B cell (primary cell): ENCODE measurements around the gene PARD3. TPM values are rescaled to one million over a fixed set of nuclear protein-coding genes. Genes with fewer than 3 reads are reported as not detected.
"Not testable (repeated sequence)": the region's sequence is repeated elsewhere in the genome, so short reads cannot be mapped to it uniquely, and the experiment has no call there.

Experiments
- ATAC-seq: fragments of 200-7000 bp; cut with Tn5 transposase; one replicate; pipeline ENCODE4 v1.10.0; 2021; ENCODE audit warnings: low read depth, mild to moderate bottlenecking, moderate number of reproducible peaks, moderate library complexity
- CTCF ChIA-PET: fragments of 350-600 bp; sonication (Branson Sonifier 250); formaldehyde crosslinking; loops from one replicate; lab custom pipeline; 2021; ENCODE audit warnings: antibody characterized with exemption, inconsistent platforms; lab: Charles Lee
- POLR2A ChIA-PET: fragments of 350-600 bp; sonication (Branson Sonifier 250); formaldehyde crosslinking; loops from one replicate; lab custom pipeline; 2021; ENCODE audit warnings: antibody characterized with exemption; lab: Charles Lee
- DNase-seq: peaks from one replicate; pipeline ENCODE4 v3.0.0; 2013
- H2AFZ ChIP-seq: 2 replicates; pipeline ENCODE4 v1.6.1; 2012; ENCODE audit warnings: mild to moderate bottlenecking, low read depth, low read length; ENCODE audit not compliant: insufficient read depth, poor library complexity, severe bottlenecking
- H3K27ac ChIP-seq, 2 donors: 1 replicate in 1 of 2; 2 replicates in 1 of 2; pipeline ENCODE4 v1.5.1; 2012 to 2013; ENCODE audit warnings: low read length in 2 of 2, mild to moderate bottlenecking in 2 of 2, moderate library complexity in 1 of 2
- H3K27me3 ChIP-seq, 4 experiments: fragments of 200-600 bp in 1 of 4; sonication (generic) in 1 of 4; replicated peaks in 1 of 4; 1 replicate in 2 of 4; 2 replicates in 2 of 4; pipeline versions ENCODE4 v1.6.1 to v1.7.0; 2013 to 2016; ENCODE audit warnings: low read length in 3 of 4, mild to moderate bottlenecking in 2 of 4, mixed read lengths in 1 of 4, moderate library complexity in 1 of 4; ENCODE audit not compliant: insufficient read depth in 4 of 4, control insufficient read depth in 3 of 4; ENCODE audit errors: control extremely low read depth in 1 of 4
- H3K36me3 ChIP-seq, 2 experiments: replicated peaks in 1 of 2; 1 replicate in 1 of 2; 2 replicates in 1 of 2; pipeline versions ENCODE4 v1.6.1 to v1.7.1; 2013; ENCODE audit warnings: low read length in 1 of 2; ENCODE audit not compliant: insufficient read depth in 2 of 2, control insufficient read depth in 1 of 2; ENCODE audit errors: control extremely low read depth in 1 of 2, extremely low read depth in 1 of 2
- H3K4me1 ChIP-seq, 2 donors: fragments of 200-600 bp in 1 of 2; sonication (generic) in 1 of 2; 1 replicate in 1 of 2; 2 replicates in 1 of 2; pipeline versions ENCODE4 v1.5.1 to v1.6.1; 2013 to 2017; ENCODE audit warnings: low read length in 2 of 2; ENCODE audit not compliant: control insufficient read depth in 2 of 2, insufficient read depth in 2 of 2
- H3K4me2 ChIP-seq: replicated peaks from 2 replicates; pipeline ENCODE3; 2012; ENCODE audit warnings: mild to moderate bottlenecking, low read depth, low read length; ENCODE audit not compliant: poor library complexity, severe bottlenecking
- H3K4me3 ChIP-seq, 5 experiments: fragments of 200-600 bp in 1 of 5; sonication (generic) in 1 of 5; 1 replicate in 3 of 5; 2 replicates in 2 of 5; pipeline versions ENCODE4 v1.5.1 to v1.7.0; 2011 to 2016; ENCODE audit warnings: low read length in 4 of 5, mild to moderate bottlenecking in 4 of 5, low read depth in 2 of 5, control low read depth in 1 of 5, moderate library complexity in 1 of 5; ENCODE audit not compliant: insufficient read depth in 1 of 5; ENCODE audit errors: control extremely low read depth in 1 of 5, extremely low read depth in 1 of 5
- H3K79me2 ChIP-seq: fragments of 200-600 bp; sonication (generic); one replicate; pipeline ENCODE4 v1.6.0; 2016; ENCODE audit warnings: low read length; ENCODE audit not compliant: control insufficient read depth, insufficient read depth
- H3K9ac ChIP-seq: fragments of 200-600 bp; sonication (generic); 2 replicates; pipeline ENCODE4 v1.6.1; 2017; ENCODE audit warnings: mild to moderate bottlenecking, low read length, moderate library complexity
- H3K9me3 ChIP-seq, 3 donors: one replicate each; pipeline versions ENCODE4 v1.6.1 to v1.7.1; 2013; ENCODE audit warnings: low read length in 2 of 3; ENCODE audit not compliant: control insufficient read depth in 2 of 3, insufficient read depth in 1 of 3; ENCODE audit errors: control extremely low read depth in 1 of 3
- H4K20me1 ChIP-seq: 2 replicates; pipeline ENCODE4 v1.6.0; 2012; ENCODE audit warnings: mild to moderate bottlenecking, low read length; ENCODE audit not compliant: insufficient read depth, control insufficient read depth, poor library complexity, severe bottlenecking
- H3K27ac Mint-ChIP-seq: one replicate; pipeline ENCODE4 v1.8.0; 2021; ENCODE audit warnings: mixed read lengths
- H3K27me3 Mint-ChIP-seq: one replicate; pipeline ENCODE4 v1.8.0; 2021; ENCODE audit warnings: mixed read lengths
- H3K4me1 Mint-ChIP-seq: one replicate; pipeline ENCODE4 v1.8.0; 2021; ENCODE audit warnings: mixed read lengths
- H3K4me3 Mint-ChIP-seq: one replicate; pipeline ENCODE4 v1.8.0; 2021; ENCODE audit warnings: mixed read lengths
- H3K9me3 Mint-ChIP-seq: one replicate; pipeline ENCODE4 v1.8.0; 2022; ENCODE audit warnings: mixed read lengths; ENCODE audit not compliant: insufficient read depth
- CTCF ChIP-seq: fragments of 200-600 bp; IDR thresholded peaks from one replicate; pipeline ENCODE4 v1.8.0; 2022; ENCODE audit warnings: antibody characterized with exemption, mild to moderate bottlenecking
- EZH2 ChIP-seq: IDR thresholded peaks from 2 replicates; pipeline ENCODE4 v1.6.1; 2012; ENCODE audit warnings: borderline replicate concordance, low read depth, mild to moderate bottlenecking, moderate library complexity, low read length; ENCODE audit not compliant: insufficient read depth, poor library complexity, severe bottlenecking
- WGBS: methylation state at CpG from one replicate; pipeline ENCODE4 v1.1.5; 2013; ENCODE audit warnings: missing lambda C conversion rate; ENCODE audit not compliant: insufficient coverage; 5-methylcytosine and 5-hydroxymethylcytosine counted together
- intact Hi-C: fragments of 100-400 bp; cut with micrococcal nuclease; formaldehyde crosslinking; loops from one replicate; pipeline ENCODE4 v1.10.0; 2022
- polyA plus RNA-seq: library from polyadenylated mRNA; depleted of rRNA; stranded (reverse); fragments of >200 nt; gene quantifications from 2 replicates; pipeline ENCODE4 v1.2.3, GENCODE V29; 2012
- total RNA-seq, 2 donors: library from RNA; stranded (reverse); fragments of 120-200 nt in 1 of 2; gene quantifications; 1 replicate in 1 of 2; 2 replicates in 1 of 2; pipeline versions ENCODE4 v1.2.3 to v1.2.4, GENCODE V29; 2013 to 2022

PARD3 gene
- total and polyA plus RNA-seq, 2 donors (not counting 1 experiment from before 2014, with no cell fraction given) = not detected

- no peak for ATAC-seq
- H3K9me3 ChIP-seq = no peaks in the 10 kb centered on the region
- Mint-ChIP-seq H3K4me1 (no peaks in the 10 kb centered on the region), H3K4me3 (no peak overlapping the region), H3K9me3 (peaks cover 2% of the 10 kb centered on the region), H3K27me3 (no peaks in the 10 kb centered on the region), H3K27ac (no peak overlapping the region)
- no peak overlapping the region for H2AFZ ChIP-seq
- POLR2A ChIA-PET = no interaction called here
- CTCF ChIA-PET = no interaction called here
- DNase-seq = no peak
- H3K9ac ChIP-seq = no peak overlapping the region
- no peak overlapping the region for H3K27ac ChIP-seq
- no peaks in the 10 kb centered on the region for H3K79me2 ChIP-seq
- H3K4me3 ChIP-seq = no peak overlapping the region
- intact Hi-C loops = no loop called here
- no peaks in the 10 kb centered on the region for H4K20me1 ChIP-seq
- TF ChIP-seq CTCF (no peak), EZH2 (no peak)
- H3K4me2 ChIP-seq = no peak overlapping the region
- H3K4me1 ChIP-seq = no peaks in the 10 kb centered on the region
- no peaks in the 10 kb centered on the region for H3K36me3 ChIP-seq
- 71% methylated on average over 1 of the region's 2 CpGs for WGBS
- H3K27me3 ChIP-seq = no peaks in the 10 kb centered on the region
Measured at GRCh38 chr10:34358729-34359434, 456.2 kb downstream of the PARD3 start.

GRCh38 chr10:34356463-34356862 is 458.6 kb downstream of the PARD3 start:
- Histone ChIP-seq H3K4me1 (no peaks in the 10 kb centered on the region), H3K9ac (no peak overlapping the region), H3K9me3 (no peaks in the 10 kb centered on the region), H3K27ac (no peak overlapping the region), H4K20me1 (no peaks in the 10 kb centered on the region), H3K4me3 (no peak overlapping the region), H2AFZ (no peak overlapping the region), H3K4me2 (no peak overlapping the region), H3K36me3 (no peaks in the 10 kb centered on the region), H3K79me2 (no peaks in the 10 kb centered on the region), H3K27me3 (no peaks in the 10 kb centered on the region)
- TF ChIP-seq CTCF (no peak), EZH2 (no peak)
- POLR2A ChIA-PET = no interaction called here
- no peak for ATAC-seq
- Mint-ChIP-seq H3K27me3 (no peaks in the 10 kb centered on the region), H3K4me3 (no peak overlapping the region), H3K9me3 (peaks cover 2% of the 10 kb centered on the region), H3K27ac (no peak overlapping the region), H3K4me1 (no peaks in the 10 kb centered on the region)
- intact Hi-C loops = no loop called here
- CTCF ChIA-PET = no interaction called here
- DNase-seq = no peak

- H3K4me1 Mint-ChIP-seq, H3K27ac ChIP-seq, intact Hi-C loops, H4K20me1 ChIP-seq, H3K9me3 Mint-ChIP-seq, ATAC-seq, CTCF ChIA-PET, DNase-seq, H3K4me3 Mint-ChIP-seq, H3K4me1 ChIP-seq, H3K4me2 ChIP-seq, H3K9ac ChIP-seq, H3K36me3 ChIP-seq, H3K27me3 ChIP-seq, H3K9me3 ChIP-seq, POLR2A ChIA-PET, H3K27me3 Mint-ChIP-seq, H3K4me3 ChIP-seq, H2AFZ ChIP-seq, H3K27ac Mint-ChIP-seq, H3K79me2 ChIP-seq: not testable (repeated sequence)
- WGBS = 100% methylated on average over 2 of the region's 4 CpGs
Measured at GRCh38 chr10:34353530-34353929, 461.6 kb downstream of the PARD3 start.
